ENCODE measurements around the gene CFAP74. TPM values are rescaled to one million over a fixed set of nuclear protein-coding genes. Genes with fewer than 3 reads are reported as not detected.

CFAP74 gene
- total and polyA plus RNA-seq, 2 donors (not counting 3 experiments of a cell fraction or from before 2014, with no cell fraction given), result not detected

- H3K36me3 ChIP-seq (ENCODE audit: control insufficient read depth in 2 of 2, extremely low read depth in 1 of 2, insufficient read depth in 2 of 2, low read length in 2 of 2), result peaks cover 0 to 3% of the 10 kb centered on the region in 2 experiments
- H3K9me3 ChIP-seq (replicated peaks; ENCODE audit: control insufficient read depth, insufficient read depth, low read length), result no peaks in the 10 kb centered on the region
- no peak overlapping the region for H3K27ac ChIP-seq (ENCODE audit: insufficient read depth, low read depth, low read length)
- ChIA-PET POLR2A (no interaction called here), CTCF (interaction anchor here (1.7 to 1.8 kb wide), 2 partner anchors 23 to 25 kb away, joined by 7 to 9 read pairs; no protein-coding TSS in a partner anchor)
- H3K79me2 ChIP-seq (ENCODE audit: control insufficient read depth, insufficient read depth, low read length), result peaks cover 97% of the 10 kb centered on the region
- peaks cover 24% of the 10 kb centered on the region for H4K20me1 ChIP-seq (replicated peaks; ENCODE audit: control insufficient read depth, extremely low read depth, insufficient read depth, low read length)
- intact Hi-C loops (cut with micrococcal nuclease), result no loop called here
- no peak for FAIRE-seq
- no peaks in the 10 kb centered on the region for H3K9me1 ChIP-seq (replicated peaks; ENCODE audit: control insufficient read depth, extremely low read depth, insufficient read depth, low read length)
- H3K4me2 ChIP-seq (ENCODE audit: insufficient read depth, low read length), result no peak overlapping the region
- no peak overlapping the region for H2AFZ ChIP-seq (ENCODE audit: low read depth, low read length)
- no peak for TF ChIP-seq EZH2 (IDR thresholded peaks at IDR 0.05; ENCODE audit: borderline replicate concordance, low read depth, low read length, severe bottlenecking)
- TF ChIP-seq GATA2 (IDR thresholded peaks at IDR 0.05; ENCODE audit: insufficient read depth, insufficient read length, low read depth, low read length), result peak; percentile 28
- H3K4me1 ChIP-seq (ENCODE audit: control insufficient read depth, extremely low read depth, insufficient read depth, low read length), result peaks cover 9% of the 10 kb centered on the region
- peak overlapping the region; percentile 1 for H3K9ac ChIP-seq (replicated peaks; ENCODE audit: extremely low read depth, insufficient read depth, low read length)
- BruUV-seq (replicated peaks), result no TSS peak
- no peaks in the 10 kb centered on the region for H3K27me3 ChIP-seq (ENCODE audit: control insufficient read depth in 2 of 2, insufficient read depth in 2 of 2, low read length in 2 of 2)
- no peak overlapping the region for H3K4me3 ChIP-seq (replicated peaks in 1 of 3; ENCODE audit: insufficient read depth in 1 of 3, low read depth in 1 of 3, low read length in 3 of 3)
- dilution Hi-C loops (cut with MboI; ENCODE audit: extremely low pct_ligation_motif_present, low sequenced_read_pairs), result no loop called here
- no peak for DNase-seq (ENCODE audit: low read depth, low spot score)
These were observed 120.3 kb downstream of the CFAP74 start for GRCh38 chr1:1883092-1883873.

GRCh38 chr1:1881727-1882126 is 121.9 kb downstream of the CFAP74 start:
- H3K4me1 ChIP-seq (ENCODE audit: control insufficient read depth, extremely low read depth, insufficient read depth, low read length), result no peaks in the 10 kb centered on the region
- peaks cover 17% of the 10 kb centered on the region for H4K20me1 ChIP-seq (replicated peaks; ENCODE audit: control insufficient read depth, extremely low read depth, insufficient read depth, low read length)
- no peak overlapping the region for H3K4me3 ChIP-seq (replicated peaks in 1 of 3; ENCODE audit: insufficient read depth in 1 of 3, low read depth in 1 of 3, low read length in 3 of 3)
- TF ChIP-seq MAX (IDR thresholded peaks at IDR 0.05; ENCODE audit: insufficient read depth, insufficient read length), result no peak
- TF ChIP-seq CTCF (IDR thresholded peaks at IDR 0.05; ENCODE audit: extremely low read depth in 1 of 2, insufficient read depth in 1 of 2, low read depth in 1 of 2, low read length in 2 of 2), result no peak
- no peak for TF ChIP-seq MYC (IDR thresholded peaks at IDR 0.05; ENCODE audit: low read depth, low read length)
- no peak for TF ChIP-seq GATA2 (IDR thresholded peaks at IDR 0.05; ENCODE audit: insufficient read depth, insufficient read length, low read depth, low read length)
- no peak for TF ChIP-seq EZH2 (IDR thresholded peaks at IDR 0.05; ENCODE audit: borderline replicate concordance, low read depth, low read length, severe bottlenecking)
- no peak for TF ChIP-seq POLR2A (IDR thresholded peaks at IDR 0.05; ENCODE audit: low read depth, low read length)
- no peak for TF ChIP-seq JUN (IDR thresholded peaks at IDR 0.05; ENCODE audit: borderline replicate concordance, insufficient read depth, insufficient read length, low read depth)
- no peak for TF ChIP-seq FOS (IDR thresholded peaks at IDR 0.05; ENCODE audit: borderline replicate concordance, insufficient read depth, low read length)
- TF ChIP-seq POLR2AphosphoS5 (IDR thresholded peaks at IDR 0.05; ENCODE audit: insufficient read depth, low read depth, low read length), result no peak
- FAIRE-seq, result no peak
- dilution Hi-C loops (cut with MboI; ENCODE audit: extremely low pct_ligation_motif_present, low sequenced_read_pairs) (no loop called here), intact Hi-C loops (cut with micrococcal nuclease) (no loop called here)
- peaks cover 97% of the 10 kb centered on the region for H3K79me2 ChIP-seq (ENCODE audit: control insufficient read depth, insufficient read depth, low read length)
- H2AFZ ChIP-seq (ENCODE audit: low read depth, low read length), result no peak overlapping the region
- H3K9me3 ChIP-seq (replicated peaks; ENCODE audit: control insufficient read depth, insufficient read depth, low read length), result no peaks in the 10 kb centered on the region
- no peaks in the 10 kb centered on the region for H3K27me3 ChIP-seq (ENCODE audit: control insufficient read depth in 2 of 2, insufficient read depth in 2 of 2, low read length in 2 of 2)
- POLR2A ChIA-PET, result no interaction called here
- H3K9me1 ChIP-seq (replicated peaks; ENCODE audit: control insufficient read depth, extremely low read depth, insufficient read depth, low read length), result no peaks in the 10 kb centered on the region
- H3K4me2 ChIP-seq (ENCODE audit: insufficient read depth, low read length), result no peak overlapping the region
- no peak overlapping the region for H3K27ac ChIP-seq (ENCODE audit: insufficient read depth, low read depth, low read length)
- no peak overlapping the region for H3K9ac ChIP-seq (replicated peaks; ENCODE audit: extremely low read depth, insufficient read depth, low read length)
- CTCF ChIA-PET, result interaction anchor here (1.1 to 1.4 kb wide), 2 partner anchors 23 to 24 kb away, joined by 3 to 6 read pairs; no protein-coding TSS in a partner anchor
- BruUV-seq (replicated peaks), result no TSS peak
- DNase-seq (ENCODE audit: low read depth, low spot score), result no peak
- H3K36me3 ChIP-seq (ENCODE audit: control insufficient read depth in 2 of 2, extremely low read depth in 1 of 2, insufficient read depth in 2 of 2, low read length in 2 of 2), result peaks cover 0 to 3% of the 10 kb centered on the region in 2 experiments

Measured in endothelial cell of umbilical vein (primary cell).